Vagina (tissue), 2 donors: ENCODE data around the gene NALCN.

ENCODE experiments used
- CTCF ChIP-seq, 3 experiments: fragments of 450-650 bp in 2 of 3; fragments of 200-600 bp in 1 of 3; sonication (generic) in 1 of 3; IDR thresholded peaks; one replicate each; pipeline ENCODE4 v1.5.1; 2017 to 2019; ENCODE audit warnings: antibody characterized with exemption in 3 of 3, mild to moderate bottlenecking in 2 of 3, moderate library complexity in 2 of 3
- POLR2A ChIP-seq, 2 donors: fragments of 450-650 bp; IDR thresholded peaks; one replicate each; pipeline ENCODE4 v1.6.1; 2017; ENCODE audit warnings: antibody characterized with exemption in 2 of 2, mild to moderate bottlenecking in 2 of 2, moderate library complexity in 2 of 2
- POLR2AphosphoS5 ChIP-seq, 2 donors: sonication (generic); formaldehyde crosslinking; IDR thresholded peaks; one replicate each; pipeline ENCODE4 v1.9.0; 2017; ENCODE audit warnings: antibody characterized with exemption in 2 of 2, mild to moderate bottlenecking in 2 of 2, low read depth in 1 of 2; ENCODE audit not compliant: insufficient read depth in 1 of 2

GRCh38 chr13:101018720-101019119 lies 397.6 kb downstream of the NALCN start:
- TF ChIP-seq CTCF (IDR thresholded peaks at IDR 0.05) (no peak), POLR2AphosphoS5 (IDR thresholded peaks at IDR 0.05; ENCODE audit: insufficient read depth in 1 of 2, low read depth in 1 of 2) (no peak), POLR2A (IDR thresholded peaks at IDR 0.05) (no peak)
